ACC112 (cell line): ENCODE results near the gene KRTAP9-7.
"Not testable (repeated sequence)": the region's sequence is repeated elsewhere in the genome, so short reads cannot be mapped to it uniquely, and the experiment has no call there.

Experiments used
- H2AFZ ChIP-seq: fragments of 200-600 bp; sonication (generic); one replicate; pipeline ENCODE4 v1.6.0; 2017; ENCODE audit warnings: antibody characterized with exemption, low read length; ENCODE audit not compliant: unreplicated experiment
- H3K27ac ChIP-seq: fragments of 200-600 bp; sonication (generic); 2 replicates; pipeline ENCODE4 v1.5.1; 2014; ENCODE audit warnings: low read depth, mild to moderate bottlenecking, antibody characterized with exemption, low read length, moderate library complexity
- H3K27me3 ChIP-seq: fragments of 200-600 bp; sonication (generic); 2 replicates; pipeline ENCODE4 v1.6.1; 2014; ENCODE audit warnings: mild to moderate bottlenecking, antibody characterized with exemption, low read length, moderate library complexity, mixed read lengths; ENCODE audit not compliant: insufficient read depth
- H3K36me3 ChIP-seq: fragments of 200-600 bp; sonication (generic); 2 replicates; pipeline ENCODE4 v1.6.1; 2016; ENCODE audit warnings: mild to moderate bottlenecking, antibody characterized with exemption, low read length, moderate library complexity, mixed read lengths; ENCODE audit not compliant: insufficient read depth
- H3K4me1 ChIP-seq: fragments of 200-600 bp; sonication (generic); one replicate; pipeline ENCODE4 v1.6.1; 2016; ENCODE audit warnings: low read length, mixed read lengths; ENCODE audit not compliant: insufficient read depth, unreplicated experiment, control insufficient read depth
- H3K4me3 ChIP-seq: fragments of 200-600 bp; sonication (generic); 2 replicates; pipeline ENCODE4 v1.5.1; 2014; ENCODE audit warnings: mild to moderate bottlenecking, low read depth, low read length
- H3K79me2 ChIP-seq: fragments of 200-600 bp; sonication (generic); one replicate; pipeline ENCODE4 v1.6.0; 2016; ENCODE audit warnings: low read length; ENCODE audit not compliant: control insufficient read depth, unreplicated experiment, insufficient read depth

KRTAP9-7 gene

GRCh38 chr17:41275648-41276190 lies at the start of gene KRTAP9-7:
Gene KRTAP9-7, plus strand, starts transcription at chr17:41275698. Its CDS starts 0 bp downstream, at chr17:41275698.
- not testable (repeated sequence) for H3K36me3 ChIP-seq, H3K79me2 ChIP-seq, H3K27ac ChIP-seq, H3K4me3 ChIP-seq, H2AFZ ChIP-seq, H3K4me1 ChIP-seq
- peaks cover 11% of the 10 kb centered on the region; the same call in 1 of the 2 replicates for H3K27me3 ChIP-seq

- no peak overlapping the region for H3K27ac ChIP-seq
- H3K27me3 ChIP-seq: 0 out of 2 replicates have a peak, but pooled peaks cover 5% of the 10 kb centered on the region
- no peaks in the 10 kb centered on the region for H3K79me2 ChIP-seq
- no peak overlapping the region for H2AFZ ChIP-seq
- H3K4me1 ChIP-seq: no peaks in the 10 kb centered on the region
- H3K4me3 ChIP-seq: no peak overlapping the region
- H3K36me3 ChIP-seq: no peaks in the 10 kb centered on the region
Measured at GRCh38 chr17:41226051-41226450, 49.4 kb upstream of the KRTAP9-7 start.

GRCh38 chr17:41226598-41227095 lies 48.9 kb upstream of the KRTAP9-7 start, which contains the start of gene KRTAP9-2:
Gene KRTAP9-2, plus strand, starts transcription at chr17:41226648. Its CDS starts 7 bp downstream, at chr17:41226655.
- not testable (repeated sequence) for H3K79me2 ChIP-seq, H3K27ac ChIP-seq, H3K4me3 ChIP-seq, H2AFZ ChIP-seq, H3K4me1 ChIP-seq, H3K27me3 ChIP-seq, H3K36me3 ChIP-seq

GRCh38 chr17:41230094-41230493 lies 45.4 kb upstream of the KRTAP9-7 start:
- Histone ChIP-seq H3K4me1 (no peaks in the 10 kb centered on the region), H3K27ac (no peak overlapping the region), H3K36me3 (no peaks in the 10 kb centered on the region), H3K4me3 (no peak overlapping the region), H2AFZ (no peak overlapping the region), H3K27me3 (peaks cover 23% of the 10 kb centered on the region; the same call in 1 of the 2 replicates), H3K79me2 (no peaks in the 10 kb centered on the region)

- peaks cover 24% of the 10 kb centered on the region; the same call in 1 of the 2 replicates for H3K27me3 ChIP-seq
- no peak overlapping the region for H3K4me3 ChIP-seq
- no peaks in the 10 kb centered on the region for H3K4me1 ChIP-seq
- H3K27ac ChIP-seq: no peak overlapping the region
- no peaks in the 10 kb centered on the region for H3K36me3 ChIP-seq
- H3K79me2 ChIP-seq: no peaks in the 10 kb centered on the region
- H2AFZ ChIP-seq: no peak overlapping the region
Measured at GRCh38 chr17:41231731-41232130, 43.8 kb upstream of the KRTAP9-7 start.

- H3K36me3 ChIP-seq, H3K27ac ChIP-seq, H3K4me1 ChIP-seq, H3K4me3 ChIP-seq, H3K79me2 ChIP-seq, H2AFZ ChIP-seq: not testable (repeated sequence)
- H3K27me3 ChIP-seq: peaks cover 24% of the 10 kb centered on the region; the same call in 1 of the 2 replicates
Measured at GRCh38 chr17:41232399-41233105, 42.9 kb upstream of the KRTAP9-7 start, which contains the start of gene KRTAP9-3. Gene KRTAP9-3, plus strand, starts transcription at chr17:41232449. Its CDS starts 53 bp downstream, at chr17:41232502.

GRCh38 chr17:41237116-41237515 lies 38.4 kb upstream of the KRTAP9-7 start:
- H3K4me1 ChIP-seq, H3K79me2 ChIP-seq, H3K4me3 ChIP-seq, H3K36me3 ChIP-seq, H3K27ac ChIP-seq, H2AFZ ChIP-seq: not testable (repeated sequence)
- peaks cover 30% of the 10 kb centered on the region; the same call in 1 of the 2 replicates for H3K27me3 ChIP-seq

GRCh38 chr17:41237949-41238437 lies 37.5 kb upstream of the KRTAP9-7 start, which contains the start of gene KRTAP9-8:
Gene KRTAP9-8, plus strand, starts transcription at chr17:41237999. Its CDS starts 53 bp downstream, at chr17:41238052.
- not testable (repeated sequence) for H3K36me3 ChIP-seq, H3K79me2 ChIP-seq, H2AFZ ChIP-seq, H3K4me3 ChIP-seq, H3K27ac ChIP-seq, H3K4me1 ChIP-seq
- H3K27me3 ChIP-seq: peaks cover 25% of the 10 kb centered on the region; the same call in 1 of the 2 replicates

- H3K27ac ChIP-seq, H3K79me2 ChIP-seq, H3K36me3 ChIP-seq, H3K4me3 ChIP-seq, H2AFZ ChIP-seq, H3K4me1 ChIP-seq: not testable (repeated sequence)
- peaks cover 27% of the 10 kb centered on the region for H3K27me3 ChIP-seq
Measured at GRCh38 chr17:41246995-41247787, 28.3 kb upstream of the KRTAP9-7 start.

- H2AFZ ChIP-seq, H3K36me3 ChIP-seq, H3K79me2 ChIP-seq, H3K4me1 ChIP-seq, H3K27ac ChIP-seq, H3K4me3 ChIP-seq: not testable (repeated sequence)
- peaks cover 41% of the 10 kb centered on the region for H3K27me3 ChIP-seq
Measured at GRCh38 chr17:41249637-41250240, 25.8 kb upstream of the KRTAP9-7 start, which contains the start of gene KRTAP9-4. Gene KRTAP9-4, plus strand, starts transcription at chr17:41249687. Its CDS starts 34 bp downstream, at chr17:41249721.
